ENCODE results near the gene DLG2. TPM values are rescaled to one million over a fixed set of nuclear protein-coding genes. Genes with fewer than 3 reads are reported as not detected.
"Not testable (repeated sequence)": the region's sequence is repeated elsewhere in the genome, so short reads cannot be mapped to it uniquely, and the experiment has no call there.

Gene DLG2
- polyA plus RNA-seq, 3 donors, result 0.24 to 0.39 TPM; not detected in 1

DNA sequence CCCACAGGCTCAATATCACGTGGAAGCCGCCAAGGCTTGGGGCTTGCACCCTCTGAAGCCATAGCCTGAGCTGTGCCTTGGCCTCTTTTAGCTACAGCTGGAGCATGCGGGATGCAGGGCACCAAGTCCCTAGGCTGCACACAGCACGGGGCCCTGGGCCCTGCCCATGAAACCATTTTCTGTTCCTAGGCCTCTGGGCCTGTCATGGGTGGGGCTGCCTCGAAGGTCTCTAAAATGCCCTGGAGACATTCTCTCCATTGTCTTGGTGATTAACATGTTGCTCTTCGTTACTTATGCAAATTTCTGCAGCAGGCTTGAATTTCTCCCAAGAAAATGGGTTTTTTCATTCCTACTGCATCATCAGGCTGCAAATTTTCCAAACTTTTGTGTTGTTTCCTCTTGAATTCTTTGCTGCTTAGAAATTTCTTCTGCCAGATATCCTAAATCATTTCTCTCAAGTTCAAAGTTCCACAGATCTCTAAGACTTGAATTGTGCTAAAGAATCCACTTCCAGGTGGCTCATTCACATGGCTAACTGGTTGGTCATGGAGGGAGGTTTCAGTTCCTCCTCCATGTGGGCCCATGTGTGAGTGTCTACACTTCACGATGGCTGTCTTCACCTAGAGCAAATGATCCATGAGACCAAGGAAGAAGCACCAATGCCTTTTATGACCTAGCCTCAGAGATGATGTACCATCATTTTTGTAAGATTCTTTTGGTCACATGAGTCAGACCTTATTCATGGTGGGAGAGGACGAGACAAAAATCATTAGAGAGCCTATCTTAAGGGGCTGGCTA, 45.2 kb upstream of the DLG2 start:
- Histone ChIP-seq H3K4me3 (replicated peaks in 1 of 3; ENCODE audit: low read depth in 2 of 3, low read length in 3 of 3) (no peak overlapping the region), H3K36me3 (replicated peaks in 1 of 2; ENCODE audit: control insufficient read depth in 1 of 2, insufficient read depth in 2 of 2, low read length in 2 of 2) (no peaks in the 10 kb centered on the region), H2AFZ (ENCODE audit: insufficient read depth, low read depth, low read length, poor library complexity, severe bottlenecking) (no peak overlapping the region), H3K27me3 (ENCODE audit: control insufficient read depth in 2 of 2, insufficient read depth in 2 of 2, low read length in 2 of 2) (peaks cover 0 to 2% of the 10 kb centered on the region in 2 donors), H4K20me1 (ENCODE audit: insufficient read depth, low read length) (no peaks in the 10 kb centered on the region), H3K4me2 (replicated peaks; ENCODE audit: extremely low read depth, low read length, poor library complexity, severe bottlenecking) (no peak overlapping the region), H3K9ac (ENCODE audit: insufficient read depth, low read length, poor library complexity, severe bottlenecking) (no peak overlapping the region), H3K9me3 (replicated peaks in 1 of 2; ENCODE audit: control insufficient read depth in 1 of 2, insufficient read depth in 1 of 2, low read length in 2 of 2) (peaks cover 0 to 4% of the 10 kb centered on the region in 2 donors), H3K27ac (ENCODE audit: low read depth in 1 of 2, low read length in 2 of 2) (no peak overlapping the region), H3K4me1 (ENCODE audit: control insufficient read depth in 1 of 2, insufficient read depth in 2 of 2, low read length in 2 of 2) (no peaks in the 10 kb centered on the region), H3K79me2 (ENCODE audit: insufficient read depth, low read length) (no peaks in the 10 kb centered on the region)
- peaks cover 0 to 8% (median 2%) of the 10 kb centered on the region in 7 donors for H3K9me3 Mint-ChIP-seq
- no peaks in the 10 kb centered on the region for H3K4me1 Mint-ChIP-seq
- H3K27me3 Mint-ChIP-seq (ENCODE audit: low read depth in 3 of 3), result peaks cover 0 to 5% (median 3%) of the 10 kb centered on the region in 3 donors
- H3K27ac Mint-ChIP-seq, result no peak overlapping the region
- TF ChIP-seq, protein P1, sequence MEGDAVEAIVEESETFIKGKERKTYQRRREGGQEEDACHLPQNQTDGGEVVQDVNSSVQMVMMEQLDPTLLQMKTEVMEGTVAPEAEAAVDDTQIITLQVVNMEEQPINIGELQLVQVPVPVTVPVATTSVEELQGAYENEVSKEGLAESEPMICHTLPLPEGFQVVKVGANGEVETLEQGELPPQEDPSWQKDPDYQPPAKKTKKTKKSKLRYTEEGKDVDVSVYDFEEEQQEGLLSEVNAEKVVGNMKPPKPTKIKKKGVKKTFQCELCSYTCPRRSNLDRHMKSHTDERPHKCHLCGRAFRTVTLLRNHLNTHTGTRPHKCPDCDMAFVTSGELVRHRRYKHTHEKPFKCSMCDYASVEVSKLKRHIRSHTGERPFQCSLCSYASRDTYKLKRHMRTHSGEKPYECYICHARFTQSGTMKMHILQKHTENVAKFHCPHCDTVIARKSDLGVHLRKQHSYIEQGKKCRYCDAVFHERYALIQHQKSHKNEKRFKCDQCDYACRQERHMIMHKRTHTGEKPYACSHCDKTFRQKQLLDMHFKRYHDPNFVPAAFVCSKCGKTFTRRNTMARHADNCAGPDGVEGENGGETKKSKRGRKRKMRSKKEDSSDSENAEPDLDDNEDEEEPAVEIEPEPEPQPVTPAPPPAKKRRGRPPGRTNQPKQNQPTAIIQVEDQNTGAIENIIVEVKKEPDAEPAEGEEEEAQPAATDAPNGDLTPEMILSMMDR (IDR thresholded peaks at IDR 0.05), result no peak
- H3K4me3 Mint-ChIP-seq, result no peak overlapping the region
- DNase-seq, result no peak
- intact Hi-C loops (cut with micrococcal nuclease), result no loop called here
- H3K36me3 Mint-ChIP-seq, result no peaks in the 10 kb centered on the region
- WGBS (ENCODE audit: insufficient coverage), result 89% methylated on average over 7 of the region's 8 CpGs

DNA sequence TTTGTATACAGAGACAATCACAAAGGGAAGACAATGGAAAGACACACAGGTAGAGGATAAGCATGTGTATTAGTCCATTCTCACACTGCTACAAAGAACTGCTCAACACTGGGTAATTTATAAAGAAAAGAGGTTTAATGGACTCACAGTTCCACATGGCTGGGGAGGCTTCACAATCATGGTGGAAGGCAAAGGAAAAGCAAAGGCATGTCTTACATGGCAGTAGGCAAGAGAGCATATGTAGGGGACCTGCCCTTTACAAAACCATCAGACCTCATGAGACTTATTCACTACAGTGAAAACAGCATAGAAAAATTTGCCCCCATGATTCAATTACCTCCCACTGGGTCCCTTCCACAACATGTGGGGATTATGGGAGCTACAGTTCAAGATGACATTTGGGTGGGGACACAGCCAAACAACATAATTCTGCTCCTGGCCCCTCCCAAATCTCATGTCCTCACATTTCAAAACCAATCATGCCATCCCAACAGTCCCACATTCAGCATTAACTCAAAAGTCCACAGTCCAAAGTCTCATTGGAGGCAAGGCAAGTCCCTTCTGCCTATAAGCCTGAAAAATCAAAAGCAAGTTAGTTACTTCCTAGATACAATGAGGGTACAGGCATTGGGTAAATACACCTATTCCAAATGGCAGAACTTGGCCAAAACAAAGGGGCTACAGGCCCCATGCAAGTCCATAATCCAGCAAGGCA, 44.0 kb upstream of the DLG2 start:
- H3K27me3 Mint-ChIP-seq (ENCODE audit: low read depth in 3 of 3); H3K79me2 ChIP-seq (ENCODE audit: insufficient read depth, low read length); H3K4me2 ChIP-seq (replicated peaks; ENCODE audit: extremely low read depth, low read length, poor library complexity, severe bottlenecking); DNase-seq; H3K27ac Mint-ChIP-seq; H2AFZ ChIP-seq (ENCODE audit: insufficient read depth, low read depth, low read length, poor library complexity, severe bottlenecking); H3K4me1 ChIP-seq (ENCODE audit: control insufficient read depth in 1 of 2, insufficient read depth in 2 of 2, low read length in 2 of 2); H3K9me3 ChIP-seq (replicated peaks in 1 of 2; ENCODE audit: control insufficient read depth in 1 of 2, insufficient read depth in 1 of 2, low read length in 2 of 2); H3K4me3 Mint-ChIP-seq; H3K27ac ChIP-seq (ENCODE audit: low read depth in 1 of 2, low read length in 2 of 2); H3K4me3 ChIP-seq (replicated peaks in 1 of 3; ENCODE audit: low read depth in 2 of 3, low read length in 3 of 3); H4K20me1 ChIP-seq (ENCODE audit: insufficient read depth, low read length); H3K36me3 Mint-ChIP-seq; intact Hi-C loops (cut with micrococcal nuclease); H3K27me3 ChIP-seq (ENCODE audit: control insufficient read depth in 2 of 2, insufficient read depth in 2 of 2, low read length in 2 of 2); H3K9ac ChIP-seq (ENCODE audit: insufficient read depth, low read length, poor library complexity, severe bottlenecking); H3K9me3 Mint-ChIP-seq; H3K36me3 ChIP-seq (replicated peaks in 1 of 2; ENCODE audit: control insufficient read depth in 1 of 2, insufficient read depth in 2 of 2, low read length in 2 of 2); H3K4me1 Mint-ChIP-seq: not testable (repeated sequence)

Measured in CD14-positive monocyte (primary cell).